K562 (cell line): ENCODE results near the gene SMIM35. TPM values are rescaled to one million over a fixed set of nuclear protein-coding genes. Genes with fewer than 3 reads are reported as not detected.

Experiments used
- ATAC-seq: fragments of 200-7000 bp; cut with Tn5 transposase; 3 replicates; pipeline ENCODE4 v1.9.1; 2020; ENCODE audit warnings: moderate library complexity
- Bru-seq: library from RNA; stranded (reverse); fragments of 400-500 nt; gene quantifications from one replicate; lab custom pipeline; 2021; lab: Mats Ljungman, UMichigan
- BruChase-seq, 2 experiments: library from RNA; stranded (reverse); fragments of 400-500 nt; gene quantifications; one replicate each; lab custom pipeline; 2021; lab: Mats Ljungman, UMichigan
- BruUV-seq: library from RNA; stranded (reverse); fragments of 400-500 nt; replicated peaks from 2 replicates; lab custom pipeline; 2021; lab: Mats Ljungman, UMichigan
- CTCF ChIA-PET: fragments of 300-600 bp; formaldehyde crosslinking; extraction: SDS; loops from one replicate; lab custom pipeline; 2021; ENCODE audit warnings: low intra/inter-chr PET ratio; lab: Yijun Ruan, JAX
- POLR2A ChIA-PET: fragments of 300-600, 350-650 bp; sonication (Branson Sonifier 250); formaldehyde crosslinking; extraction: SDS; loops from one replicate; lab custom pipeline; 2021; ENCODE audit warnings: antibody characterized with exemption, inconsistent platforms; lab: Yijun Ruan, JAX
- DNase-seq, 4 experiments: peaks; one replicate each; pipeline versions ENCODE4 v3.0.0 to v3.0.0-alpha.2; 2011 to 2018; ENCODE audit warnings: low spot score in 3 of 4, mixed read lengths in 3 of 4; ENCODE audit errors: extremely low read depth in 1 of 4
- FAIRE-seq: peaks from 2 replicates; lab custom pipeline; 2011; peaks lifted over from hg19 to GRCh38; lab: Jason Lieb, UNC
- H2AFZ ChIP-seq: 2 replicates; pipeline ENCODE4 v1.6.0; 2011; ENCODE audit warnings: low read depth, low read length, control low read depth, inconsistent platforms
- H3K27ac ChIP-seq: fragments of 200-600 bp; 3 replicates; pipeline ENCODE4 v1.8.0; 2011; ENCODE audit warnings: low read depth, mild to moderate bottlenecking, control low read depth, inconsistent platforms, low read length, moderate library complexity, mixed read lengths; ENCODE audit errors: extremely low read depth
- H3K27me3 ChIP-seq, 2 experiments: fragments of 300-600 bp in 1 of 2; 2 replicates in 1 of 2; 3 replicates in 1 of 2; pipeline versions ENCODE4 v1.6.0 to v1.8.0; 2011; ENCODE audit warnings: inconsistent platforms in 2 of 2, low read length in 2 of 2, mild to moderate bottlenecking in 1 of 2, mixed read lengths in 1 of 2, moderate library complexity in 1 of 2; ENCODE audit not compliant: control insufficient read depth in 2 of 2, insufficient read depth in 2 of 2
- H3K36me3 ChIP-seq: fragments of 300-600 bp; 3 replicates; pipeline ENCODE4 v1.8.0; 2011; ENCODE audit warnings: mild to moderate bottlenecking, low read length, inconsistent platforms; ENCODE audit not compliant: control insufficient read depth, insufficient read depth
- H3K4me1 ChIP-seq, 2 experiments: fragments of 200-600 bp in 1 of 2; replicated peaks in 1 of 2; 2 replicates in 1 of 2; 3 replicates in 1 of 2; pipeline versions ENCODE4 v1.5.1 to v1.8.0; 2011; ENCODE audit warnings: inconsistent platforms in 2 of 2, low read length in 2 of 2, mild to moderate bottlenecking in 1 of 2, mixed read lengths in 1 of 2, moderate library complexity in 1 of 2; ENCODE audit not compliant: control insufficient read depth in 2 of 2, insufficient read depth in 2 of 2
- H3K4me2 ChIP-seq: 2 replicates; pipeline ENCODE4 v1.6.1; 2011; ENCODE audit warnings: low read length, control low read depth, inconsistent platforms, mixed read lengths; ENCODE audit not compliant: insufficient read depth
- H3K4me3 ChIP-seq: fragments of 200-600 bp; sonication (generic), shearing (Covaris generic); 2 replicates; pipeline ENCODE4 v1.5.1; 2016; ENCODE audit warnings: control low read depth, inconsistent platforms
- H3K79me2 ChIP-seq: fragments of 200-600 bp; 3 replicates; pipeline ENCODE4 v1.8.0; 2011; ENCODE audit warnings: low read length, inconsistent platforms; ENCODE audit not compliant: control insufficient read depth, insufficient read depth
- H3K9ac ChIP-seq, 2 experiments: 2 replicates each; pipeline versions ENCODE4 v1.6.0 to v1.6.1; 2011; ENCODE audit warnings: low read depth in 2 of 2, low read length in 2 of 2, control low read depth in 1 of 2, inconsistent platforms in 1 of 2, mild to moderate bottlenecking in 1 of 2, mixed read lengths in 1 of 2; ENCODE audit not compliant: insufficient read depth in 1 of 2
- H3K9me1 ChIP-seq: one replicate; pipeline ENCODE4 v1.6.0; 2011; ENCODE audit warnings: inconsistent platforms, mild to moderate bottlenecking, low read length, moderate library complexity; ENCODE audit not compliant: control insufficient read depth, insufficient read depth
- H3K9me3 ChIP-seq: replicated peaks from 2 replicates; pipeline ENCODE4 v1.5.1; 2011; ENCODE audit warnings: low read depth, low read length, inconsistent platforms; ENCODE audit not compliant: control insufficient read depth, insufficient read depth
- H4K20me1 ChIP-seq: replicated peaks from 2 replicates; pipeline ENCODE4 v1.6.1; 2011; ENCODE audit warnings: low read length, inconsistent platforms, mixed read lengths; ENCODE audit not compliant: control insufficient read depth, insufficient read depth
- E4F1 ChIP-seq: fragments of 250-450 bp; sonication (Bioruptor Pico); IDR thresholded peaks from 2 replicates; pipeline ENCODE4 v1.5.0; 2021; ENCODE audit warnings: mild to moderate bottlenecking, borderline replicate concordance
- ETS1 ChIP-seq: conservative IDR thresholded peaks from 2 replicates; pipeline ENCODE4 v1.6.1; 2011; ENCODE audit warnings: low read depth, mild to moderate bottlenecking, low read length; ENCODE audit not compliant: control insufficient read depth
- RFX1 ChIP-seq: fragments of 450-650 bp; IDR thresholded peaks from 2 replicates; pipeline ENCODE4 v1.6.1; 2016; ENCODE audit warnings: mild to moderate bottlenecking, moderate library complexity
- ZNF274 ChIP-seq: IDR thresholded peaks from 2 replicates; pipeline ENCODE4 v1.6.1; 2011; ENCODE audit warnings: low read depth, mild to moderate bottlenecking, low read length, moderate library complexity, borderline replicate concordance
- WGBS: fragments of 100-300 bp; shearing (Covaris generic); methylation state at CpG from one replicate; pipeline ENCODE4 v1.1.6; 2016; ENCODE audit warnings: low coverage, mixed read lengths; ENCODE audit not compliant: insufficient coverage; ENCODE audit errors: missing lambda C conversion rate; 5-methylcytosine and 5-hydroxymethylcytosine counted together
- in situ Hi-C: fragments of 300-500 bp; cut with MboI; formaldehyde crosslinking; loops from 4 replicates; pipeline ENCODE4 v1.15.0; 2018; ENCODE audit warnings: inconsistent platforms, mixed read lengths
- intact Hi-C: fragments of 100-400 bp; cut with micrococcal nuclease; formaldehyde crosslinking; loops from 2 replicates; pipeline ENCODE4 v1.14.2; 2022
- long read RNA-seq, 3 experiments: library from polyadenylated mRNA in 2 of 3; library from RNA in 1 of 3; unstranded in 2 of 3; stranded (forward) in 1 of 3; transcript quantifications; one replicate each; pipeline ENCODE4 v2.0.0, GENCODE V29; 2019 to 2022
- polyA minus RNA-seq, 3 experiments: library from RNA; depleted of rRNA, polyadenylated mRNA; stranded (reverse); fragments of >200 nt; gene quantifications; 2 replicates each; pipeline ENCODE4 v1.2.3, GENCODE V29; 2011
- polyA plus RNA-seq, 8 experiments: library from polyadenylated mRNA; depleted of rRNA in 4 of 8; stranded (reverse) in 5 of 8; unstranded in 3 of 8; fragments of >200 nt; fragmentation: Nextera tagmentation in 2 of 8; fragmentation: Illumina TruSeq in 1 of 8; extraction: Ambion mirVana in 2 of 8; extraction: Trizol in 1 of 8; gene quantifications; 2 replicates each; pipeline versions ENCODE4 v1.2.1 to v1.2.3, GENCODE V29; 2011 to 2014; ENCODE audit warnings: inconsistent platforms in 1 of 8, missing spikeins in 1 of 8
- total RNA-seq, 7 experiments: library from RNA; depleted of rRNA in 6 of 7; stranded (reverse); fragments of >200 nt in 6 of 7; fragmentation: Illumina TruSeq in 2 of 7; extraction: Trizol in 2 of 7; gene quantifications; 2 replicates each; pipeline versions ENCODE4 v1.2.1 to v1.2.3, GENCODE V29; 2011 to 2021; ENCODE audit warnings: low replicate concordance in 1 of 7

SMIM35 gene
- not detected in 2 replicates for total RNA-seq (2011; cell fraction: chromatin; rRNA removed; ENCODE audit: low replicate concordance)
- 0.13 and 0.17 TPM in 2 replicates for total RNA-seq (2011; cell fraction: nucleolus; rRNA removed)
- 0.31 TPM in 1 of 2 replicates, not detected in the other for total RNA-seq (2011; cell fraction: nucleoplasm; rRNA removed)
- total RNA-seq (2014; rRNA removed) = not detected in 2 replicates
- total RNA-seq (2014; rRNA removed; fragmentation: Illumina TruSeq; extraction: Trizol) = not detected in 2 replicates
- not detected in 2 replicates for total RNA-seq (2015; rRNA removed; fragmentation: Illumina TruSeq; extraction: Trizol)
- not detected in 2 replicates for total RNA-seq (2021)
- polyA plus RNA-seq (2011; rRNA removed) = 0.03 TPM in 1 of 2 replicates, not detected in the other
- 0.01 and 0.03 TPM in 2 replicates for polyA plus RNA-seq (2011; cell fraction: cytosol; rRNA removed)
- 0.03 and 0.06 TPM in 2 replicates for polyA plus RNA-seq (2011; cell fraction: nucleus; rRNA removed)
- polyA plus RNA-seq (2012) = 0.10 TPM in 1 of 2 replicates, not detected in the other
- not detected in 2 replicates for polyA plus RNA-seq (2014; fragmentation: Illumina TruSeq; extraction: Trizol)
- polyA plus RNA-seq (2014; fragmentation: Nextera tagmentation; extraction: Ambion mirVana) = under 1 TPM in 1 of 2 experiments, not detected in 1; 0.03 TPM
- not detected in 2 replicates for polyA plus RNA-seq (2014; rRNA removed)
- not detected in 2 replicates for polyA minus RNA-seq (2011; rRNA and poly(A)+ RNA removed)
- 0.36 TPM in 1 of 2 replicates, not detected in the other for polyA minus RNA-seq (2011; cell fraction: cytosol; rRNA and poly(A)+ RNA removed)
- polyA minus RNA-seq (2011; cell fraction: nucleus; rRNA and poly(A)+ RNA removed) = 0.11 and 0.13 TPM in 2 replicates
- Bru-seq, nascent RNA = percentile 21 among the genes with signal in this experiment
- BruChase-seq, experiment 1, labeled RNA remaining after a 2-hour chase = percentile 1 among the genes with signal in this experiment
- BruChase-seq, experiment 2, labeled RNA remaining after a 6-hour chase = percentile 5 among the genes with signal in this experiment
- long read RNA-seq, experiment 1 = 0 reads
- long read RNA-seq, experiment 2 = 0 reads
- long read RNA-seq, experiment 3 = 0 reads

DNA sequence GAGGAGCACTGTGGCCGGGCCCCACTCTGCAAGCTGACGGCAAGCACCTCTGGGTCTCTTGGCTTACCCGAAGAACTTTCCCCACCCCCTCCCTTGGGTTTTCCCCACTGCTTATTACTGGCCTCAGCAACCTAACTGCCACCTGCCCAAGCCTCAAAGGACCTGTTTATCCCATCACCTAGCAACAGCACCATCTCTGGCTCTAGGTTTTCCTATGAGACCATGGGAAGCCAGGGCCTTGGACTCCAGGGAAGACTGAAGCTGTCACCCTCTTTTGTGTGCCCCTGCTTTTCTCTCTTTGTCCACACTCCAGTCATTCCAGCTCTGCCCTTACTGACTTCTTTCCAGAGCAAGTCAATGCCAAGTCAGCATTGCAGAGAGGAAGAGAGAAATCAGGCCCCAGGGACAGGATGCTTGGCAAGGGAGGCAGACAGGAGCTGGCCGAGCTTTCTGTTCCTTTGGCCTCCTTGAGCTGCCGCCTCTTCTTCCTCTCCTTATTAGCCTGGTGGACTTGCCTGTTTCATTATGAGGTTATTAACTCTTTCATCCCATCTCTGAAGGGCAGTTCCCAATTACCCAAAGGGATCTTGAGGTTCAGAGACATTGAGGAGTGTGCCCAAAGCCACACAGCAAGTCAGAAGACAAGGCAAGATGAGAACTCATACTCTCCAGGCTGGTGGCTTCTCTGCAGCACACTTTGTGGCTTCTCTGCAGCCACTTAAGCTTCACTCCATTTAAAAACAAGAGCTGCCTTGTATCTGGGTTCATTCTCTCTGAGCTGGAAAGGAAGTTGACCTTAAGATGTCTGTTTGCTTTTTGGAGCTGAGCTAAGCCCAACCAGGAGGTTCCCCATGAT is at the start of gene SMIM35:
TSS of gene SMIM35 (minus strand) at position 51 of the 856 bp plus-strand sequence. CDS start 206 bp downstream, outside the sequence.
- Histone ChIP-seq H3K79me2 (no peaks in the 10 kb centered on the region), H3K4me2 (no peak within 1 kb of the TSS), H3K4me3 (no peak within 1 kb of the TSS), H3K27ac (no peak within 1 kb of the TSS), H3K27me3 (peaks cover 6 to 18% of the 10 kb centered on the region in 2 experiments; a peak in 4 of 5 replicates), H4K20me1 (no peaks in the 10 kb centered on the region), H3K9me3 (peaks cover 10% of the 10 kb centered on the region), H3K9ac (no peak within 1 kb of the TSS), H2AFZ (no peak within 1 kb of the TSS), H3K36me3 (no peaks in the 10 kb centered on the region), H3K9me1 (no peaks in the 10 kb centered on the region), H3K4me1 (peaks cover 8% of the 10 kb centered on the region in 2 experiments; a peak in 4 of 5 replicates)
- no peak for ATAC-seq
- CTCF ChIA-PET = no interaction called here
- no TSS peak for BruUV-seq
- DNase-seq = no peak
- 0 out of 2 replicates have a peak, but pooled peaks have one; percentile 27 for TF ChIP-seq ETS1
- TF ChIP-seq RFX1 = peak; percentile 37
- peak; percentile 91 for TF ChIP-seq ZNF274
- TF ChIP-seq E4F1 (CRISPR knock-in tag) = no peak
- FAIRE-seq = no peak
- in situ Hi-C loops = no loop called here
- intact Hi-C loops = no loop called here
- POLR2A ChIA-PET = interaction anchor here (0.5 kb wide), 1 partner anchor 369 kb away, joined by 3 read pairs; no protein-coding TSS in a partner anchor
- WGBS = 11% methylated on average over 5 of the region's 5 CpGs
